Epithelial cell of umbilical artery (primary cell): Measurements from ENCODE around the gene TSPAN6. TPM values are rescaled to one million over a fixed set of nuclear protein-coding genes. Genes with fewer than 3 reads are reported as not detected.

Experiments used
- total RNA-seq: library from RNA; depleted of rRNA; stranded (reverse); fragments of >200 nt; gene quantifications from 2 replicates; pipeline ENCODE4 v1.2.3, GENCODE V29; 2014

The TSPAN6 gene
- total RNA-seq: 66.3 and 69.6 TPM in 2 replicates

GRCh38 chrX:100636321-100636991, at the start of gene TSPAN6:
TSPAN6 (minus strand) TSS chrX:100636806; CDS start chrX:100636694, 112 bp downstream.

GRCh38 chrX:100643956-100644860, 7.6 kb upstream of the TSPAN6 start, which contains the start of gene SRPX2:
SRPX2 (plus strand) TSS chrX:100644199; CDS start chrX:100646323, 2,124 bp downstream.

GRCh38 chrX:100584611-100585010, 52.0 kb downstream of the TSPAN6 start, which contains the start of gene TNMD:
TNMD (plus strand) TSS chrX:100584936; CDS start chrX:100585019, 83 bp downstream.

Other genes starting within 250 kb of the TSPAN6 start
- 0.32 and 0.46 TPM in 2 replicates for gene PCDH19, start 226.5 kb downstream of the TSPAN6 start, total RNA-seq
- gene TNMD, start 51.9 kb downstream of the TSPAN6 start, total RNA-seq: not detected in 2 replicates
- 76.4 and 97.8 TPM in 2 replicates for gene SRPX2, start 7.4 kb upstream of the TSPAN6 start, total RNA-seq
- 20.4 and 33.1 TPM in 2 replicates for gene SYTL4, start 95.3 kb upstream of the TSPAN6 start, total RNA-seq
- gene CSTF2, start 183.6 kb upstream of the TSPAN6 start, total RNA-seq: 19.2 and 26.6 TPM in 2 replicates
- gene NOX1, start 237.6 kb upstream of the TSPAN6 start, total RNA-seq: not detected in 2 replicates